K562 (cell line): ENCODE measurements around the gene KIF3A.

Experiments used
- E2F4 ChIP-seq: sonication (generic); formaldehyde crosslinking; IDR thresholded peaks from 2 replicates; pipeline ENCODE4 v1.8.0; 2022; ENCODE audit warnings: mild to moderate bottlenecking, low read depth, missing genetic modification reagents
- FIP1L1 ChIP-seq: fragments of 200-400 bp; formaldehyde crosslinking; IDR thresholded peaks from 2 replicates; pipeline ENCODE4 v1.6.1; 2018; ENCODE audit warnings: mild to moderate bottlenecking, low read depth, low read length; ENCODE audit not compliant: poor library complexity, severe bottlenecking
- GMEB1 ChIP-seq: fragments of 250-450 bp; sonication (Bioruptor Pico); IDR thresholded peaks from 2 replicates; pipeline ENCODE4 v1.4.0; 2020; ENCODE audit warnings: mild to moderate bottlenecking
- LEF1 ChIP-seq: fragments of 450-650 bp; IDR thresholded peaks from 2 replicates; pipeline ENCODE4 v1.6.1; 2016; ENCODE audit warnings: mild to moderate bottlenecking
- POLR2AphosphoS5 ChIP-seq: IDR thresholded peaks from 2 replicates; pipeline ENCODE4 v1.6.1; 2011; ENCODE audit warnings: mild to moderate bottlenecking, low read depth, low read length, moderate library complexity; ENCODE audit not compliant: control insufficient read depth, insufficient read depth
- SRSF1 ChIP-seq: fragments of 200-400 bp; formaldehyde crosslinking; IDR thresholded peaks from 2 replicates; pipeline ENCODE4 v1.6.1; 2017; ENCODE audit warnings: mild to moderate bottlenecking, low read depth, low read length, moderate library complexity
- TBP ChIP-seq: optimal IDR thresholded peaks from 2 replicates; pipeline ENCODE3; 2011; ENCODE audit warnings: low read depth, low read length, improper control_type of control experiment

DNA sequence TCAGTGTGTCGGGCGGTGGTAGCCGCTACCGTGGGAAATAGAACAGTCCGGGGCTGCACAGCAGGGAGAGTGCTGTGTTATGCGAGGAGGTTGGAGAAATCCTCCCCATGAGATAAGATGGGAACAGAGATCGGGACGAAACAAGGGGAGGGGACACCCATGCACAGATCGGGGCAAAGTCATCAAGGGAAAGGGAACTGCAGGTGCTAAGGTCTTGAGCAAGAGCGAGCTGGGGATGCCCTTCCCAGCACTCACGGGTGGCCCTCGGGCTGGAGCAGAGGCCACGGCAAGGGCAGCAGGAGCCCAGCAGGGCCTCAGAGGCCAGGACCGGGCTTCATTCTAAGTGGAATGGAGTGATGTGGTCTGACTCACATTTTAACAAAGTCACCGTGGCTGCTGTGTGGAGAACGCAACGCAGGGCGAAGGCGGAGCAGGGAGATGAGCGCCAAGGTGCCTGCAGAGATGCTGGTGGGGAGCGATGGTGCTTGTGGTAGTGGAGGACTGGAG lies 71.7 kb downstream of the KIF3A start:
- TF ChIP-seq SRSF1, result no peak
- TF ChIP-seq GMEB1, result no peak
- TF ChIP-seq TBP, result no peak
- no peak for TF ChIP-seq FIP1L1
- TF ChIP-seq E2F4, result no peak
- no peak for TF ChIP-seq LEF1
- no peak for TF ChIP-seq POLR2AphosphoS5
